Cardiac fibroblast (primary cell): ENCODE measurements around the gene RIPOR2.

Experiments
- DNase-seq, 2 donors: peaks; one replicate each; pipeline versions ENCODE4 v3.0.0 to v3.0.0-alpha.2; 2010; ENCODE audit warnings: low read depth in 2 of 2
- H3K4me3 ChIP-seq, 2 donors: replicated peaks in 1 of 2; 1 replicate in 1 of 2; 2 replicates in 1 of 2; pipeline ENCODE4 v1.5.1; 2011; ENCODE audit warnings: low read depth in 2 of 2, low read length in 2 of 2, mild to moderate bottlenecking in 2 of 2, moderate library complexity in 1 of 2
- TF ChIP-seq, protein P1 (sequence below): IDR thresholded peaks from one replicate; pipeline ENCODE4 v1.5.1; 2011; ENCODE audit warnings: low read depth, mild to moderate bottlenecking, low read length, inconsistent platforms

RIPOR2 gene

GRCh38 chr6:24874776-24875533 lies 60.8 kb downstream of the RIPOR2 start:
- DNase-seq: peak in 1 of 2 donors; percentile 15
- no peak overlapping the region for H3K4me3 ChIP-seq
- TF ChIP-seq, protein P1, sequence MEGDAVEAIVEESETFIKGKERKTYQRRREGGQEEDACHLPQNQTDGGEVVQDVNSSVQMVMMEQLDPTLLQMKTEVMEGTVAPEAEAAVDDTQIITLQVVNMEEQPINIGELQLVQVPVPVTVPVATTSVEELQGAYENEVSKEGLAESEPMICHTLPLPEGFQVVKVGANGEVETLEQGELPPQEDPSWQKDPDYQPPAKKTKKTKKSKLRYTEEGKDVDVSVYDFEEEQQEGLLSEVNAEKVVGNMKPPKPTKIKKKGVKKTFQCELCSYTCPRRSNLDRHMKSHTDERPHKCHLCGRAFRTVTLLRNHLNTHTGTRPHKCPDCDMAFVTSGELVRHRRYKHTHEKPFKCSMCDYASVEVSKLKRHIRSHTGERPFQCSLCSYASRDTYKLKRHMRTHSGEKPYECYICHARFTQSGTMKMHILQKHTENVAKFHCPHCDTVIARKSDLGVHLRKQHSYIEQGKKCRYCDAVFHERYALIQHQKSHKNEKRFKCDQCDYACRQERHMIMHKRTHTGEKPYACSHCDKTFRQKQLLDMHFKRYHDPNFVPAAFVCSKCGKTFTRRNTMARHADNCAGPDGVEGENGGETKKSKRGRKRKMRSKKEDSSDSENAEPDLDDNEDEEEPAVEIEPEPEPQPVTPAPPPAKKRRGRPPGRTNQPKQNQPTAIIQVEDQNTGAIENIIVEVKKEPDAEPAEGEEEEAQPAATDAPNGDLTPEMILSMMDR: no peak

GRCh38 chr6:24874128-24874527 lies 61.6 kb downstream of the RIPOR2 start:
- TF ChIP-seq, protein P1: no peak
- H3K4me3 ChIP-seq: no peak overlapping the region
- DNase-seq: no peak

- TF ChIP-seq, protein P1: no peak
- H3K4me3 ChIP-seq: no peak overlapping the region
- peak in 1 of 2 donors; percentile 37 for DNase-seq
Observed at GRCh38 chr6:24872779-24873178, 63.0 kb downstream of the RIPOR2 start.

- no peak for DNase-seq
- TF ChIP-seq, protein P1: no peak
- no peak overlapping the region for H3K4me3 ChIP-seq
Observed at GRCh38 chr6:24868765-24869164, 67.0 kb downstream of the RIPOR2 start.

- TF ChIP-seq, protein P1: no peak
- no peak for DNase-seq
- no peak overlapping the region for H3K4me3 ChIP-seq
Observed at GRCh38 chr6:24867104-24867703, 68.6 kb downstream of the RIPOR2 start.

- TF ChIP-seq, protein P1: no peak
- H3K4me3 ChIP-seq: no peak overlapping the region
- DNase-seq: no peak
Observed at GRCh38 chr6:24865161-24865560, 70.6 kb downstream of the RIPOR2 start.

DNA sequence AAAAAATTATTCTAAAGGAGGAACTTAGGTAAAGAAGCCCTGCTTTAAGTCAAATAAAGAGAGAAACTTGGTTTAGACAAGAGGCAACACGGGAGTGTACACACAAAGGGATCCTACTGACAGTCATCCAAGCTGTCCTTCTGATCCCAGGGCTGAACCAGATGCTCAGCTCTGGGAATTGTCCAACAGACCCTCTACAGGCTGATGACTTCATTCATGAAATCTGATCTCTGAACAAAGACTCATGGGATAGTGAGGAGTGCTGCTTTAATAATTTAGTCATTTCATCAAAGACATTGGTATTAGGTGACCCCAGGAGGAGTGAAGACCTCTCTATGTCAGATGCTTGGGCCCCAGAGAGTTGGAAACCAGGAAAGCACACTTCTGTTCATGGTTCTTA lies 71.4 kb downstream of the RIPOR2 start:
- TF ChIP-seq, protein P1: no peak
- no peak overlapping the region for H3K4me3 ChIP-seq
- DNase-seq: peak in 1 of 2 donors; percentile 22
